ENCODE data around the gene USP53.

DNA sequence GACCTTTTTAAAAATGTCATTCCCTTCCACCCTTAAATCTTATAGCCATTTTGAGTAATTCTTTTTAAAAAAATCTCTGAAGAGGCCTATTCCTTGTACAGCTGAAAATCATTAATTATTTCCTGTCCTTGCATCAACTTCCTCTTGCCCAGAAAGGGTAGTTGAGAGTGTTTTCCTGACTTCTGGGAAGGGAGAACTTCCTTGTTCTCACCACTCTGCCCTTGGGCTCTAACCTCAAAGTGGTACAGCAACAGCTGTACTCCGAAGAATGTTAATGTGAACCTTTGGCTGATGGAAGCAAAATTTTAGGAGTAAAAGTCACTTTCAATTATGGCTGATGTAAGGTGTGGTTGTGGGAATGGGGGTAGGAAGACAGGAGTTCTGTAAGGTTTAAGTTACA lies 124.5 kb downstream of the USP53 start:
- TF ChIP-seq, protein P1, sequence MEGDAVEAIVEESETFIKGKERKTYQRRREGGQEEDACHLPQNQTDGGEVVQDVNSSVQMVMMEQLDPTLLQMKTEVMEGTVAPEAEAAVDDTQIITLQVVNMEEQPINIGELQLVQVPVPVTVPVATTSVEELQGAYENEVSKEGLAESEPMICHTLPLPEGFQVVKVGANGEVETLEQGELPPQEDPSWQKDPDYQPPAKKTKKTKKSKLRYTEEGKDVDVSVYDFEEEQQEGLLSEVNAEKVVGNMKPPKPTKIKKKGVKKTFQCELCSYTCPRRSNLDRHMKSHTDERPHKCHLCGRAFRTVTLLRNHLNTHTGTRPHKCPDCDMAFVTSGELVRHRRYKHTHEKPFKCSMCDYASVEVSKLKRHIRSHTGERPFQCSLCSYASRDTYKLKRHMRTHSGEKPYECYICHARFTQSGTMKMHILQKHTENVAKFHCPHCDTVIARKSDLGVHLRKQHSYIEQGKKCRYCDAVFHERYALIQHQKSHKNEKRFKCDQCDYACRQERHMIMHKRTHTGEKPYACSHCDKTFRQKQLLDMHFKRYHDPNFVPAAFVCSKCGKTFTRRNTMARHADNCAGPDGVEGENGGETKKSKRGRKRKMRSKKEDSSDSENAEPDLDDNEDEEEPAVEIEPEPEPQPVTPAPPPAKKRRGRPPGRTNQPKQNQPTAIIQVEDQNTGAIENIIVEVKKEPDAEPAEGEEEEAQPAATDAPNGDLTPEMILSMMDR (IDR thresholded peaks at IDR 0.05; ENCODE audit: low read length), result no peak
- no peak for TF ChIP-seq EZH2 (optimal IDR thresholded peaks at IDR 0.05; ENCODE audit: low read depth, low read length)

Measured in MM.1S (cell line).